Prostate gland (tissue), 2 donors: ENCODE results near the gene KCND3.

Source experiments
- CTCF ChIP-seq, 4 experiments: fragments of 200-600 bp in 2 of 4; fragments of 450-650 bp in 2 of 4; sonication (generic) in 2 of 4; IDR thresholded peaks; 1 replicate in 3 of 4; 2 replicates in 1 of 4; pipeline ENCODE4 v1.5.1; 2016 to 2019; ENCODE audit warnings: antibody characterized with exemption in 4 of 4, mild to moderate bottlenecking in 2 of 4, moderate library complexity in 2 of 4
- POLR2A ChIP-seq: fragments of 450-650 bp; IDR thresholded peaks from one replicate; pipeline ENCODE4 v1.6.1; 2016; ENCODE audit warnings: antibody characterized with exemption, mild to moderate bottlenecking
- POLR2AphosphoS5 ChIP-seq: sonication (generic); formaldehyde crosslinking; IDR thresholded peaks from one replicate; pipeline ENCODE4 v1.6.1; 2017; ENCODE audit warnings: antibody characterized with exemption

- peak in 3 of 4 experiments; percentile 24 to 39 (median 27) for TF ChIP-seq CTCF (IDR thresholded peaks at IDR 0.05)
- no peak for TF ChIP-seq POLR2AphosphoS5
- no peak for TF ChIP-seq POLR2A
Measured at GRCh38 chr1:111801071-111801850, 188.2 kb downstream of the KCND3 start.
